SK-N-SH treated with all-trans-retinoic acid at 6 μM for 48 hours (cell line): ENCODE results near the gene CDYL.

ENCODE experiments used
- ARNTL ChIP-seq: fragments of 450-650 bp; formaldehyde crosslinking; IDR thresholded peaks from 2 replicates; pipeline ENCODE4 v1.5.0; 2020; ENCODE audit warnings: low read depth, mild to moderate bottlenecking, moderate library complexity, borderline replicate concordance
- CREB5 ChIP-seq: fragments of 250-450 bp; sonication (Bioruptor Pico); IDR thresholded peaks from 2 replicates; pipeline ENCODE4 v1.5.1; 2020; ENCODE audit warnings: low read depth, mild to moderate bottlenecking, moderate library complexity
- CSRNP3 ChIP-seq: fragments of 250-450 bp; sonication (Bioruptor Pico); IDR thresholded peaks from 2 replicates; pipeline ENCODE4 v1.5.1; 2021; ENCODE audit warnings: mild to moderate bottlenecking, moderate library complexity
- ESRRG ChIP-seq: fragments of 250-450 bp; sonication (Bioruptor Pico); IDR thresholded peaks from 2 replicates; pipeline ENCODE4 v1.6.1; 2021; ENCODE audit warnings: mild to moderate bottlenecking
- OSR1 ChIP-seq: fragments of 250-450 bp; sonication (Bioruptor Pico); IDR thresholded peaks from 2 replicates; pipeline ENCODE4 v1.8.0; 2022; ENCODE audit warnings: moderate library complexity, mild to moderate bottlenecking, inconsistent platforms
- PATZ1 ChIP-seq: fragments of 250-450 bp; sonication (Bioruptor Pico); IDR thresholded peaks from 2 replicates; pipeline ENCODE4 v1.8.0; 2020; ENCODE audit warnings: mild to moderate bottlenecking, moderate library complexity, borderline replicate concordance
- ZFP3 ChIP-seq: fragments of 250-450 bp; sonication (Bioruptor Pico); IDR thresholded peaks from 2 replicates; pipeline ENCODE4 v1.5.0; 2020; ENCODE audit warnings: mild to moderate bottlenecking, moderate library complexity
- ZFP30 ChIP-seq: fragments of 450-650 bp; formaldehyde crosslinking; IDR thresholded peaks from 2 replicates; pipeline ENCODE4 v1.5.0; 2022; ENCODE audit warnings: mild to moderate bottlenecking, moderate library complexity
- ZNF8 ChIP-seq: fragments of 450-650 bp; formaldehyde crosslinking; IDR thresholded peaks from 2 replicates; pipeline ENCODE4 v1.5.0; 2020; ENCODE audit warnings: mild to moderate bottlenecking, moderate library complexity

- TF ChIP-seq CSRNP3 (CRISPR knock-in tag) (no peak), OSR1 (CRISPR knock-in tag) (no peak), ZNF8 (no peak), ZFP3 (peak; percentile 29; the same call in 1 of the 2 replicates), ZFP30 (no peak), CREB5 (no peak), PATZ1 (CRISPR knock-in tag) (peak; percentile 22; the same call in 1 of the 2 replicates), ESRRG (CRISPR knock-in tag) (no peak), ARNTL (CRISPR knock-in tag) (no peak)
Observed at GRCh38 chr6:4941782-4942672, 165.8 kb downstream of the CDYL start.
